PC-9 (cell line): ENCODE data around the gene HMBS.

ENCODE experiments used
- EZH2 ChIP-seq: fragments of 200-600 bp; sonication (generic); IDR thresholded peaks from 2 replicates; pipeline ENCODE4 v1.8.0; 2017; ENCODE audit warnings: antibody characterized with exemption, low read depth
- TF ChIP-seq, protein P1 (sequence below): fragments of 200-600 bp; sonication (generic); conservative IDR thresholded peaks from 2 replicates; pipeline ENCODE4 v1.6.1; 2017; ENCODE audit warnings: mixed run types, antibody characterized with exemption, mild to moderate bottlenecking, moderate library complexity

GRCh38 chr11:119089319-119089718 is 4.6 kb downstream of the HMBS start:
- TF ChIP-seq, protein P1, sequence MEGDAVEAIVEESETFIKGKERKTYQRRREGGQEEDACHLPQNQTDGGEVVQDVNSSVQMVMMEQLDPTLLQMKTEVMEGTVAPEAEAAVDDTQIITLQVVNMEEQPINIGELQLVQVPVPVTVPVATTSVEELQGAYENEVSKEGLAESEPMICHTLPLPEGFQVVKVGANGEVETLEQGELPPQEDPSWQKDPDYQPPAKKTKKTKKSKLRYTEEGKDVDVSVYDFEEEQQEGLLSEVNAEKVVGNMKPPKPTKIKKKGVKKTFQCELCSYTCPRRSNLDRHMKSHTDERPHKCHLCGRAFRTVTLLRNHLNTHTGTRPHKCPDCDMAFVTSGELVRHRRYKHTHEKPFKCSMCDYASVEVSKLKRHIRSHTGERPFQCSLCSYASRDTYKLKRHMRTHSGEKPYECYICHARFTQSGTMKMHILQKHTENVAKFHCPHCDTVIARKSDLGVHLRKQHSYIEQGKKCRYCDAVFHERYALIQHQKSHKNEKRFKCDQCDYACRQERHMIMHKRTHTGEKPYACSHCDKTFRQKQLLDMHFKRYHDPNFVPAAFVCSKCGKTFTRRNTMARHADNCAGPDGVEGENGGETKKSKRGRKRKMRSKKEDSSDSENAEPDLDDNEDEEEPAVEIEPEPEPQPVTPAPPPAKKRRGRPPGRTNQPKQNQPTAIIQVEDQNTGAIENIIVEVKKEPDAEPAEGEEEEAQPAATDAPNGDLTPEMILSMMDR = no peak
- no peak for TF ChIP-seq EZH2
